ENCODE measurements around the gene SLC48A1. TPM values are rescaled to one million over a fixed set of nuclear protein-coding genes. Genes with fewer than 3 reads are reported as not detected.

SLC48A1 gene
- total RNA-seq, 2 experiments from 2014 or later, result 4.5 to 5.8 TPM

- POLR2A ChIA-PET, result no interaction called here
These were observed 35.0 kb upstream of the SLC48A1 start for GRCh38 chr12:47737936-47738594.

GRCh38 chr12:47739297-47739696 is 33.7 kb upstream of the SLC48A1 start:
- ChIA-PET POLR2A (interaction anchor here (2.0 kb wide), 1 partner anchor 20 kb away, joined by 8 read pairs; the partner anchor contains the start of gene RAPGEF3), CTCF (no interaction called here)
- Histone ChIP-seq H3K27me3 (ENCODE audit: control insufficient read depth in 1 of 2, insufficient read depth in 2 of 2, low read length in 2 of 2) (no peaks in the 10 kb centered on the region), H3K4me3 (ENCODE audit: low read length) (no peak overlapping the region), H3K4me1 (ENCODE audit: insufficient read depth, low read length) (peaks cover 45% of the 10 kb centered on the region), H3K36me3 (ENCODE audit: insufficient read depth, low read length) (no peaks in the 10 kb centered on the region), H3K9me3 (ENCODE audit: control insufficient read depth in 1 of 2, insufficient read depth in 1 of 2, low read length in 2 of 2) (no peaks in the 10 kb centered on the region), H3K27ac (ENCODE audit: low read depth in 1 of 2, low read length in 2 of 2) (no peak overlapping the region)
- no peaks in the 10 kb centered on the region for H3K27me3 Mint-ChIP-seq
- no peaks in the 10 kb centered on the region for H3K36me3 Mint-ChIP-seq (ENCODE audit: low read depth)
- H3K27ac Mint-ChIP-seq, result no peak overlapping the region
- H3K4me1 Mint-ChIP-seq (ENCODE audit: low read depth), result peaks cover 42% of the 10 kb centered on the region
- no peak overlapping the region for H3K4me3 Mint-ChIP-seq
- DNase-seq, result no peak
- TF ChIP-seq CTCF (IDR thresholded peaks at IDR 0.05), result no peak
- intact Hi-C loops (cut with DNase I, micrococcal nuclease), result no loop called here
- ATAC-seq (ENCODE audit: poor library complexity), result no peak
- H3K9me3 Mint-ChIP-seq, result no peaks in the 10 kb centered on the region

More at GRCh38 chr12:47737936-47738594, 35.0 kb upstream of the SLC48A1 start:
- Mint-ChIP-seq H3K4me3 (no peak overlapping the region), H3K36me3 (ENCODE audit: low read depth) (no peaks in the 10 kb centered on the region), H3K27me3 (no peaks in the 10 kb centered on the region), H3K9me3 (no peaks in the 10 kb centered on the region), H3K27ac (no peak overlapping the region), H3K4me1 (ENCODE audit: low read depth) (peaks cover 40% of the 10 kb centered on the region)
- Histone ChIP-seq H3K4me1 (ENCODE audit: insufficient read depth, low read length) (peaks cover 40% of the 10 kb centered on the region), H3K9me3 (ENCODE audit: control insufficient read depth in 1 of 2, insufficient read depth in 1 of 2, low read length in 2 of 2) (no peaks in the 10 kb centered on the region), H3K27me3 (ENCODE audit: control insufficient read depth in 1 of 2, insufficient read depth in 2 of 2, low read length in 2 of 2) (no peaks in the 10 kb centered on the region), H3K36me3 (ENCODE audit: insufficient read depth, low read length) (no peaks in the 10 kb centered on the region), H3K27ac (ENCODE audit: low read depth in 1 of 2, low read length in 2 of 2) (no peak overlapping the region), H3K4me3 (ENCODE audit: low read length) (no peak overlapping the region)
- CTCF ChIA-PET, result no interaction called here
- DNase-seq (no peak), ATAC-seq (ENCODE audit: poor library complexity) (no peak)
- intact Hi-C loops (cut with DNase I, micrococcal nuclease), result no loop called here
- TF ChIP-seq CTCF (IDR thresholded peaks at IDR 0.05), result no peak

GRCh38 chr12:47739979-47740378 is 33.1 kb upstream of the SLC48A1 start:
- H3K4me1 Mint-ChIP-seq (ENCODE audit: low read depth), result peaks cover 42% of the 10 kb centered on the region
- POLR2A ChIA-PET, result interaction anchor here (1.9 to 2.0 kb wide), 3 partner anchors 17 to 98 kb away, joined by 7 to 8 read pairs (median 7); partner anchors contain the start of gene RAPGEF3
- CTCF ChIA-PET, result interaction anchor here (5.5 to 5.7 kb wide), 2 partner anchors 30 to 99 kb away, joined by 86 to 157 read pairs; partner anchors contain the start of gene SLC48A1

More at GRCh38 chr12:47739979-47740378, 33.1 kb upstream of the SLC48A1 start:
- no peak overlapping the region for H3K27ac ChIP-seq (ENCODE audit: low read depth in 1 of 2, low read length in 2 of 2)
- Mint-ChIP-seq H3K27ac (no peak overlapping the region), H3K27me3 (no peaks in the 10 kb centered on the region), H3K36me3 (ENCODE audit: low read depth) (no peaks in the 10 kb centered on the region), H3K4me3 (no peak overlapping the region), H3K9me3 (no peaks in the 10 kb centered on the region)
- no peak overlapping the region for H3K4me3 ChIP-seq (ENCODE audit: low read length)
- H3K27me3 ChIP-seq (ENCODE audit: control insufficient read depth in 1 of 2, insufficient read depth in 2 of 2, low read length in 2 of 2), result no peaks in the 10 kb centered on the region
- ATAC-seq (ENCODE audit: poor library complexity) (no peak), DNase-seq (no peak)
- no peak for TF ChIP-seq CTCF (IDR thresholded peaks at IDR 0.05)
- no peaks in the 10 kb centered on the region for H3K9me3 ChIP-seq (ENCODE audit: control insufficient read depth in 1 of 2, insufficient read depth in 1 of 2, low read length in 2 of 2)
- H3K4me1 ChIP-seq (ENCODE audit: insufficient read depth, low read length), result peaks cover 45% of the 10 kb centered on the region
- H3K36me3 ChIP-seq (ENCODE audit: insufficient read depth, low read length), result no peaks in the 10 kb centered on the region
- intact Hi-C loops (cut with DNase I, micrococcal nuclease), result loop anchor here in 1 of 2 experiments (5.0 kb wide), 1 partner anchor 207 kb away; no protein-coding TSS in a partner anchor
